OCI-LY7 (cell line): ENCODE measurements around the gene TULP1. TPM values are rescaled to one million over a fixed set of nuclear protein-coding genes. Genes with fewer than 3 reads are reported as not detected.

Experiments used
- BruUV-seq: library from RNA; stranded (reverse); fragments of 400-500 nt; replicated peaks from 2 replicates; lab custom pipeline; 2021; lab: Mats Ljungman, UMichigan
- CTCF ChIA-PET: fragments of 300-600 bp; sonication (Branson Sonifier 250); formaldehyde crosslinking; loops from one replicate; lab custom pipeline; 2022; ENCODE audit warnings: antibody characterized with exemption; ENCODE audit not compliant: unreplicated experiment; lab: Charles Lee
- POLR2A ChIA-PET: fragments of 300-600 bp; sonication (Branson Sonifier 250); formaldehyde crosslinking; loops from one replicate; lab custom pipeline; 2022; ENCODE audit warnings: antibody characterized with exemption; lab: Charles Lee
- DNase-seq: peaks from one replicate; pipeline ENCODE4 v3.0.0-alpha.2; 2015; ENCODE audit warnings: low spot score
- H2AFZ ChIP-seq: fragments of 200-600 bp; sonication (generic), shearing (Covaris generic); 2 replicates; pipeline ENCODE4 v1.6.1; 2014; ENCODE audit warnings: mild to moderate bottlenecking, antibody characterized with exemption, low read length, moderate library complexity
- H3K27ac ChIP-seq: fragments of 200-600 bp; sonication (generic); 2 replicates; pipeline ENCODE4 v1.5.1; 2014; ENCODE audit warnings: mixed run types, low read depth, mild to moderate bottlenecking, moderate library complexity, low read length, inconsistent platforms; ENCODE audit not compliant: poor library complexity, severe bottlenecking
- H3K36me3 ChIP-seq: fragments of 200-600 bp; sonication (generic); 2 replicates; pipeline ENCODE4 v1.6.1; 2014; ENCODE audit warnings: mild to moderate bottlenecking, antibody characterized with exemption, low read length, moderate library complexity, mixed read lengths; ENCODE audit not compliant: insufficient read depth
- H3K4me1 ChIP-seq: fragments of 200-600 bp; sonication (generic); 2 replicates; pipeline ENCODE4 v1.5.1; 2014; ENCODE audit warnings: mild to moderate bottlenecking, low read length; ENCODE audit not compliant: insufficient read depth, poor library complexity, severe bottlenecking
- H3K4me2 ChIP-seq: fragments of 200-600 bp; sonication (generic); 2 replicates; pipeline ENCODE4 v1.6.1; 2014; ENCODE audit warnings: mild to moderate bottlenecking, low read length
- H3K4me3 ChIP-seq: fragments of 200-600 bp; sonication (generic); 2 replicates; pipeline ENCODE4 v1.5.1; 2014; ENCODE audit warnings: mild to moderate bottlenecking, low read depth, low read length; ENCODE audit not compliant: poor library complexity, severe bottlenecking
- H3K79me2 ChIP-seq: fragments of 200-600 bp; sonication (generic); 2 replicates; pipeline ENCODE4 v1.6.1; 2016; ENCODE audit warnings: low read depth, mild to moderate bottlenecking, low read length, moderate library complexity, mixed read lengths; ENCODE audit not compliant: insufficient read depth
- H3K9me2 ChIP-seq: fragments of 200-600 bp; sonication (generic); 2 replicates; pipeline ENCODE4 v1.6.1; 2016; ENCODE audit warnings: mild to moderate bottlenecking, low read length, mixed read lengths; ENCODE audit not compliant: insufficient read depth
- H3K9me3 ChIP-seq: fragments of 200-600 bp; sonication (generic); 2 replicates; pipeline ENCODE4 v1.6.1; 2014; ENCODE audit warnings: mild to moderate bottlenecking, mixed run types, low read length, mixed read lengths
- H4K20me1 ChIP-seq: fragments of 200-600 bp; sonication (generic); 2 replicates; pipeline ENCODE4 v1.6.1; 2014; ENCODE audit warnings: mild to moderate bottlenecking, antibody characterized with exemption, low read length, moderate library complexity, mixed read lengths; ENCODE audit not compliant: insufficient read depth
- CTCF ChIP-seq: fragments of 200-600 bp; sonication (generic); conservative IDR thresholded peaks from 2 replicates; pipeline ENCODE4 v1.5.1; 2014; ENCODE audit warnings: mild to moderate bottlenecking, antibody characterized with exemption, low read length, moderate library complexity, mixed read lengths
- EZH2phosphoT487 ChIP-seq: fragments of 200-600 bp; sonication (generic); IDR thresholded peaks from 2 replicates; pipeline ENCODE4 v1.6.1; 2018; ENCODE audit warnings: low read depth, borderline replicate concordance, mild to moderate bottlenecking, mixed run types, antibody characterized with exemption, low read length, moderate library complexity, mixed read lengths
- intact Hi-C: fragments of 100-400 bp; cut with micrococcal nuclease; formaldehyde crosslinking; loops from one replicate; pipeline ENCODE4 v1.10.0; 2022; ENCODE audit not compliant: unreplicated experiment
- total RNA-seq, 2 experiments: library from RNA; depleted of rRNA in 1 of 2; stranded (reverse); fragments of >200 nt in 1 of 2; shearing (Covaris generic) in 1 of 2; gene quantifications; 2 replicates each; pipeline ENCODE4 v1.2.3, GENCODE V29; 2014 to 2022

TULP1 gene
- total RNA-seq, 2 experiments from 2014 or later = not detected

DNA sequence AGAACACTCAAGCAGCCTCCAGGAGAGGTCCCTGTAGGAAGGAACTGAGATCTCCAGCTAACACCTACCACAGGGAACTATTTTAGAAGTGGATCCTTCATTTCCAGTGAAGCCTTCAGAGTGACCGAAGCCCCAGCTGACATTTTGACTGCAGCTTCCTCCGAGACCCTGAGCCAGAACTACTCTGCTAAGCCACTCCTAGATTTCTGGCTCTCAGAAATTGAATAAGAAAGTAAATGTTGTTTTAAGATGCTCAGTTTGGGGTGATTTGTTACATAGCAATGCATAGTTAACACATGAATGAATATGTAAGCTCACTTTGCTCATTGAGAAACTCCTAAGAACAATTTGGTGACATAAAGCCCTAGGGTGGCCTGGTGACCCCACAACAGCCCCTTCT lies 5.5 kb downstream of the TULP1 start:
- H2AFZ ChIP-seq = no peak overlapping the region
- no peak overlapping the region for H3K4me3 ChIP-seq
- no peaks in the 10 kb centered on the region for H3K9me3 ChIP-seq
- ChIA-PET POLR2A (interaction anchor here (0.9 kb wide), 1 partner anchor 10 kb away, joined by 3 read pairs; no protein-coding TSS in a partner anchor), CTCF (no interaction called here)
- intact Hi-C loops = no loop called here
- H3K4me1 ChIP-seq = peaks cover 11% of the 10 kb centered on the region
- H3K9me2 ChIP-seq = no peaks in the 10 kb centered on the region
- no peak overlapping the region for H3K27ac ChIP-seq
- no peak for DNase-seq
- no peaks in the 10 kb centered on the region for H3K36me3 ChIP-seq
- H3K79me2 ChIP-seq = no peaks in the 10 kb centered on the region
- H3K4me2 ChIP-seq = no peak overlapping the region
- no TSS peak for BruUV-seq
- no peak for TF ChIP-seq EZH2phosphoT487
- H4K20me1 ChIP-seq = no peaks in the 10 kb centered on the region

DNA sequence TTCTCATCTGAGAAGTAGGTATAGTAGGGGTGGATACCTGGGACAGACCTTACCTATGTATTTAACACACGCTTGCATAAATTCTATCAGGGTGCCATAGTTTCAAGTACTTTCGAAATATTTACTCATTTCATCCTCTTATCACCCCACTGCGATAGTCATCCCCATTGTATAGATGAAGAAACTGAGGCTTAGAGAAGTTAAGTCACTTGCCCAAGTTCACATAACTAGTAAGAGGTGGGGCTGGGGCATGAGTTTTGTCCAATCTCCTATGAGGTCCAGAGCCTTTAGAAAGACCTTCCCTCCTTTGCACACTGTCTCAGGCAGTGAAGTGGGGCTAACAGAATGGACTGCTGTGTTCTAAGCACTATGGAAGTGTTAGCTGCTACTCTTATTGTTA lies 6.2 kb downstream of the TULP1 start:
- ChIA-PET CTCF (no interaction called here), POLR2A (no interaction called here)
- no TSS peak for BruUV-seq
- DNase-seq = no peak
- Histone ChIP-seq H3K36me3 (no peaks in the 10 kb centered on the region), H3K4me2 (no peak overlapping the region), H2AFZ (no peak overlapping the region), H3K4me3 (no peak overlapping the region), H4K20me1 (no peaks in the 10 kb centered on the region), H3K79me2 (no peaks in the 10 kb centered on the region), H3K27ac (no peak overlapping the region), H3K9me2 (no peaks in the 10 kb centered on the region), H3K4me1 (peaks cover 11% of the 10 kb centered on the region), H3K9me3 (no peaks in the 10 kb centered on the region)
- no peak for TF ChIP-seq EZH2phosphoT487
- TF ChIP-seq CTCF = no peak
- intact Hi-C loops = no loop called here

DNA sequence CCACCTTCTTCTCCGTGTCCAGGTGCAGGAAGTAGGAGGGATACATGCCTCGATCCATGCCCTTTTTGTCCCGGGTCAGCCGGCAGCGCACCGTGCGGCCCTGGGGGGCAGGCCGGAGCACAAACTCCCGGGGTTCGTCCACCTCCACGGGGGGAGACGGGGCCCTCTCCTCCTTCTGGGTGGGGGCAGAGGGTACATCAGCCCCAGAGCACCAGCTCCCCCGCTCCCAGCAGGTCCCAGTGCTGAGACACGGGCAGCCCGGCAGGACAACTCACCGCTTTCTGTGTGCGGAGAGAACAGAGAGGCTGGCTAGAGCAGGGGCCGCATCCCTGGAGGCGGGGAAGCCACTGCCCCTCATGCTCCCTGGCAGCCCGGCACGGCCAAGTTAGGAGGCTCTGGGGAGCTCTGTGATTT lies 6.7 kb downstream of the TULP1 start:
- CTCF ChIA-PET = no interaction called here

More for the DNA sequence above, 6.7 kb downstream of the TULP1 start:
- no peaks in the 10 kb centered on the region for H3K9me2 ChIP-seq
- H3K79me2 ChIP-seq = no peaks in the 10 kb centered on the region
- H2AFZ ChIP-seq = no peak overlapping the region
- peaks cover 11% of the 10 kb centered on the region for H3K4me1 ChIP-seq
- no peak overlapping the region for H3K4me3 ChIP-seq
- no peak overlapping the region for H3K4me2 ChIP-seq
- DNase-seq = no peak
- intact Hi-C loops = no loop called here
- H3K9me3 ChIP-seq = no peaks in the 10 kb centered on the region
- H3K27ac ChIP-seq = no peak overlapping the region
- no TSS peak for BruUV-seq
- POLR2A ChIA-PET = no interaction called here
- H3K36me3 ChIP-seq = no peaks in the 10 kb centered on the region
- TF ChIP-seq CTCF = no peak
- no peak for TF ChIP-seq EZH2phosphoT487
- H4K20me1 ChIP-seq = no peaks in the 10 kb centered on the region
